OCI-M2 (cell line): ENCODE data around the gene UBR4.

Source experiments
- DNase-seq: peaks from one replicate; lab custom pipeline; 2025; ENCODE audit not compliant: unreplicated experiment; lab: John Stamatoyannopoulos, UW

UBR4 gene

DNA sequence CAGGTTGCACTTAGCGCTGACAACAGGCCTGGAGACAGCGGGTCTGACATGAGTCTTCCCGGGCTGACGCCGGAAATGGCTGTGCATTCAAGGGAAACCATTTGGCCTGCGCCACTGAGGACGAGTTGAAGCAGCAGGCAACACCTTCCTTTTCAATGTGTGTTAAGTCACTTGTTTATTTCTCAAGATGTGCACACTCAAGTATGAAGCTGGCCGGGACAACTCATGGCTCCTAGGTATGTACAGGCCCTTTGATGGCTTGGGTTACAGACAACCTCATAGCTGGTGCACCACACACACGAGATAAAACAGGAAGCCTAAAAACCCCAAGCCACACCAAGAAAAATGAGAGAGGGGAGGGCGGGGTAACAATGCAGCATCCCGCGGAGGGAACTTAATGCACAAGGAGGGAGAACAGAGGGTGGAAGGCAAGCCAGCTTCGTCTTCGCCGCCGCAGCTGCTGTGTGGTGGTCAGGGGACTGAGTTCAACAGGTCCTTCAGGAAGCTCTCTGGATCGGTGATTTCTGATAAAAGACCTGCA lies 135.6 kb downstream of the UBR4 start:
- DNase-seq, result no peak

DNA sequence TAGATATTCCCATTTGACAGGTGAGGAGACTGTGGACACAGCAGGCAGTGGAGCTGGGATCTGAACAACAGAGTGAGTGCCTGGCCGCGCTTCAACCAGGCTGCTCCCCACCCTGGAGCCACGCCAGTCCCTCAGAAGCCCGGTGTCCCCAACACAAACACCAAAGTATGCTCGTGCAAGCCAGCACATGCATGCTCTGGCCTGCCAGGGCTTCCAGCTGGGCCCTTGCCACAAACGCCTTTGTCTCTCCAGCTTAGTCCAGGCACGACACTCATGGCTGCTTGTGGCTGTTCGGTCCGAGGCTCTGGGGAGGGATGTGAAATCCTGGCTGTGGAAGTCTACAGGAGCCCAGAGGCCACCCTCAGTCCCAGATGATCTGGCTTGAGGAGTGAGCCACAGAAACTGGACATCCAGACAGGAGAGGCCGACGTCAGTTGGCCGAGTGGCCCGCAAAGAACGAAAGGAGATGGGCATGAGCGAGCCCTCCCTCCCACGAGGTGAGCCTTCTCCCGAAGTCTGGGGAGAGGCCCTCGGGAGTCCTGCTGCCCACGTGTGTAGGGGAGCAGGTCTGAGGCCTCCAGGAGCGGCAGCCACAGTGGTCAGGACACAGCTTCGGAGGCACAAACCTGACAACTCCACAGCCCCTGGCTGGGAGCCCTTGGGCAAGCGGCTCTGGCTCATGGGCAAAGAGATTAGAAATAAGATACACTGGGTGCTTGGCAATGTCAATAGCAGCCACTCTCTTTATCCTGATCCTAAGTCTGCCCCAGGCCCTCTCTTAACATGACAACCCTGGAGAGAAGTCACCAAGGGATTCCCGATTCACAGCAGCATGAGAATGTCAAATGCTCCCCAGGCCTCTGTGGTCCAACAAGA lies 136.5 kb downstream of the UBR4 start:
- no peak for DNase-seq

GRCh38 chr1:19072285-19072981 lies 137.6 kb downstream of the UBR4 start:
- no peak for DNase-seq

DNA sequence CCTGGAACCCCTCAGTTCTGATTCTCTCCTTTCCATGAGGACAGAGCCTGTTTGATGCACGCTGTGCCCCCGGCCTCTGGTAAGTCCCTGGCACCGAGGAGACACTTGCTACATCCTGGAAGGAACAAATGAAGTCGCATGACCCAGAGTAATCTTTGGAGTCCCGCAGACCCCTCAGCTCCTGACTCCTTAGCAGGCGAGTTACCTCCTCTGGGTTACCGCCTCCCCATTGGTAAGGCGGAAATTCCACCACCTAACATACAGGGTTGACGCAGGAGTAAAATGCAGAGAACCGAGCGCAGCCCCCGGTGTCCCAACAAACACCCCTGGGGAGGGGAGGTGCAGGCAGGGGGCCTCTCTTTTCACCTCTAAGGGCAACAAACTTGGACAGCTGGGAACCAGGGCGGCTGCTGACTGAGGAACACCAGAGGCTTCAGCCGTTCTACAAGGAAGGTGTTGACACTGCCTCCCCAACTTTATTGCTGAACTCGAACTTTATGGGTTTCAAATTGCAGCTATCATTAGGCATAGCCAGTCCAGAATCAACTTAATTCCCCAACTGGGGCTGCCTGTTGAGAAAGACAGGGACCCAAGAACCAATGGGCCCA lies 138.3 kb downstream of the UBR4 start:
- DNase-seq, result no peak

DNA sequence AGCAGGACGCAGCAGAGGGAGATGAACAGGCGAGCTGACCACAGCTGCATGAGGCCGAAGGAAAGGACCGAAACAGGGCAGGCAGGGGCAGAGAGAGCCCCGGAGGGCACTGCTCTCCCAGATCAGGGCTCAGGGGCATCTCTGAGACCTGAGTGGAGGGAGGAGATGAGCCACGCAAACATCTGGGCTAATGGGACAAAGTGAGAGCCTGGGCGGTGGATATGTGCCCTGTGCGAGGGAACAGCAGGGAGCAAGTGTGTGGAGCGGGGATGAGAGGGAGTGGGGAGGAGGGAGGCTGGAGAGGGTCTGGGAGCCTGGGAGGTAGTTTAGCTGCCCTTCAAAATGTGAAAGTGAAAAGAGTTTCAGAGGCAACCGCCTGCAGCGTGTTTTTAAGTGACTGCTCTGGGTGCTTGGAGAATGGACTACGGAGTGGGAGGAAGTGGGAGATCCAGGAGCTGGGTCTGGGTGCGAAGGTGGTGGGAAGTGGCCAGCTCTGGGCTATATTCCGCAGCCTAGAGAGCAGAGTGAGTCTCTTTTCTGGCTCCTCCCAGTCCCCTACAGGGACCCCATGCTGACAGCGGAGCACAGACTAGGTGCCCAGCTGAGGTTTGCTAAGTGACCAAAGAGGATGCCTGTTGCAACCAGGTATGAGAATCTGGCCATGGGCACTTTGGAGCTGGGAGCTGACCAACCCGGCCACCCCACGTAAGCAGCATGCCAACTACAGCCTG lies 139.0 kb downstream of the UBR4 start:
- DNase-seq, result no peak

GRCh38 chr1:19070197-19070651 lies 139.8 kb downstream of the UBR4 start:
- DNase-seq, result no peak

GRCh38 chr1:19068639-19069276 lies 141.3 kb downstream of the UBR4 start:
- no peak for DNase-seq

DNA sequence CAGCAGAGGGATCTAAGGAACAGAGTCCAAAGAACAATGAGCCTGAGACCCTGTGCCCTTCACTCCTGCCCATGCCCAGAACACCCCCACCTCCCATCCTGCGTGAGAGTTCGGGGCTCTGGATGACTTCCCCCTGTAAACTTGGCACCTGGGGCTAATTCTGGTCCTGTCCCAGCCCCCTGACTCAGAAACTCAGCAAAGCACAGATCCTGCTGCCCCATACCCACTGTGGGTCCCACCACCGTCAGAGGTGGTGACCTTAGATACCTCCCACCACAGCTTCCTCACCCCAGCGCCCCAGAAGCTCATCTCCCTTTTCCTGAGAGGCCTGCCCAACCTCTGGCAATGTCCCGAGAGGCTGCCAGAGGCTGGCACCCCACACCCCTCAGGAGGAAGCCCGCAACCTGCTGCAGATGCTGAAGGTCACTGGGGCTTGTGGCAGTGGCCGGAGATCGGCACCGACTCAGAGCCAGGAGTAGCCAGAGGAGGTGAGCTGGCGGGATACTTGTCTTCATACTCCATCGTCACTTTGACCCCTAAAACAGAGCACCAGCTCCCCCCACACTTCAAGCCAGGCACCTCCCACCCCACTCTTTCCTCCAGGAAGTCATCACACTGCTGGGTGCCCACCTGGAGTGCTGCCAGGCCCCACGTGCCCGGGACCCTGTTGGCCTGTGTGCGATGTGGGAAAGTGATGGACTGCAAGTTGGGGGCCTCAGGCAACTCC lies 142.0 kb downstream of the UBR4 start:
- no peak for DNase-seq

GRCh38 chr1:19067182-19067911 lies 142.7 kb downstream of the UBR4 start:
- no peak for DNase-seq

- no peak for DNase-seq
Measured at GRCh38 chr1:19066874-19067181, 143.2 kb downstream of the UBR4 start.

DNA sequence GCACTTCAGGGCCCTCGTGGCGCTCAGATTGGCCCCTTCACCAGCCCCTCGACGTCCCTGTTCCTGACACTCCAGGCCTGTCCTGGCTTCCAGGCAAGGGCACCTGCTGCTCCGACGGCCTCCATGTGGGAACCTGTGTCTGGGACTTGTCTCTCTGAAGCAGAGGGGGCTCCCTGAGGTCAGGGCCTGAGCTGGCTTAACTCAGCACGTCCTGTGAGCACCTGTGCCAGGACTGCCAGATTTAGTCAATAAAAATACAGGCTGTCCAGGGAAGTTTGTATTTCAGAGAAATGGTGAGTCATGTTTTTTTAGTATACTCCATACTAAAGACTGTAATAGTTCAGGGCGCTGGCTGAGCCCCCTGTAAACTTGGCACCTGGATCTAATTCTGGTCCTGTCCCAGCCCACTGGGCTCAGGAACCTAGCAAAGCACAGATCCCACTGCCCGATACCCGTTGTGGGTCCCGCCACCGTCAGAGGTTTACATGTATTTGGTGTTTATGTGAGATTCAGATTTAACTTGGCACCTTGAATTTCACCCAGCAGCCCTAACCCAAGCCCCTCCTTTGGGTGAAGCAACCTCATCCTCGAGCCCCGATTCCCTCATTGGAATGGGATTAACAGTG lies 143.7 kb downstream of the UBR4 start:
- no peak for DNase-seq

DNA sequence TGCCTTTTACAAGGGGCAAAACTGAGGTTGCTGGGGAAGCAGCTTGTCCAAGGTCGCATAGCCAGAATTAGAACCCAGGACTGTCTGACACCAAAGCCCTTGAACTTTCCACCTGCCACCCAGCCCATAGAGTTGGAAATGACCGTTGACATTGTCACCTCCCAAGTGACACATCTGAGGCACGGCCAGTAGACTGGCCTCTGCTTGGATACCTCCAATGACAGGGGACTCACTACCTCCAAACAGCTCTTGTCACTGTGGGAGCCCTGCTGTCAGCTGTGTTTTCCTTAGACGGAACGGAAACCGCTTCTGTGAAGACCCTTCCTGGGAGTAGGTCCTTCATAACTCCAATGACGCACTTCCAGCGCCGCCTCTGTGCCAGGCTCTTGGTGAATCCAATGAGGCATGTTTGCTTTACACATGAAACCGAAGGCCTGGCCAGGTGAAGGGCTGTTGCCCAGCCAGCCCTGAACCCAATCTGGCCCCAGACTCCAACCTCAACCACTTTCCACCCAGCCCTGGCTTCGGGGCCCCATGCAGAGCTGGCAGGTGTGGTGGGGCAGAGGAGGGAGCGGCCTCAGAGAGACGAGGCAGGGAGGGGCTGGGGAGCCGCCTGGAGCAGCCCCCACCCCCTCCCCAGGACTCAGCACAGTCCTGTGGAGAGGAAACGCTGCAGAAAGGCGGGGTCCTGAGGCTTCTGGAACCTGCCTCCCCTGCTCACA lies 144.4 kb downstream of the UBR4 start:
- no peak for DNase-seq

DNA sequence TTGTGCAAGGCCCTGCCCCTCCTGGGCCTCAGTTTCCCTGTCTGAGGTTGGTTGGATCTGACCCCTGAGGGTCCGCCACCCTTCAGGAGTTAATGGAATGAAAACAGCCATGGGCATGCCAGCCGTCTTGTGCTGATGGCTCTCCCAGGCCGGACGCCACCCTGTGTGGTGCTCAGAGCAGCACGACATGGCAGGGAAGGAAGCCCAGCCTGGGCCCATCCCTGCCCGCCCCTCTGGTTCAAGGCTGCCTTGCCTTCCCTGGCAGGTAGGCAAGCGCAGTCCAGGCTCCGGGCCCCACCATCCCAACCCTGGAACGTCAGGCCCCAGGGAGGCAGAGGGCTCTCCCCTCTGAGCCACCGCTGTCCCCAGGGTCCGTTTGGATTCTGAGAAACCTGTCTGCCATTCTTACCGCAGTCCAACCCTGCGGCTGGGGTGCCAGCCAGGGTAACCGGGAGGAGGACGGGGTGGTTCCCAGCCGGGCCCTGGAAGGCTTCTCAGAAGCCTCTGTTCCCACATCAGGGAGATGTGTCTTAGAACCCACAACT lies 145.1 kb downstream of the UBR4 start:
- no peak for DNase-seq

DNA sequence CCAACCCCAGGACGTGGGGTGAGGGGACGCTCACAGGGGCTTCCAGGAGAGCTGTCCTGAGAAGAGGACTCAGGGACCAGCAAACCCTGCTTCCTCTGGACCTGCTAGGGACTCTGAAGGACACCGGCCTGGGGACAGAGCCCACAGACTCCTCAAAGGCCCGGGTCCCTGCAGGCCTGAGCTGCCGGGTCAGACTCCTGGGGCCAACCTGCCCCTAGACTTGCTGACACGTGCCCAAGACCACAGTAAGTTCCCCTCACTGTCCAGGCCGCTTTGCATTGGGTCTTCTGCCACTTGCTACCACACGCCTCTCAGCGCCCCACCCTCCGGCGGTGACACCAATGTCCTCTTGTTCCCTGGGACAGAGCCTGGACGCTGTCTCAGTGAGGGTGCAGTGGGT lies 146.9 kb downstream of the UBR4 start:
- DNase-seq, result no peak

GRCh38 chr1:19062258-19063029 lies 147.6 kb downstream of the UBR4 start:
- no peak for DNase-seq

GRCh38 chr1:19061798-19062197 lies 148.3 kb downstream of the UBR4 start:
- no peak for DNase-seq

DNA sequence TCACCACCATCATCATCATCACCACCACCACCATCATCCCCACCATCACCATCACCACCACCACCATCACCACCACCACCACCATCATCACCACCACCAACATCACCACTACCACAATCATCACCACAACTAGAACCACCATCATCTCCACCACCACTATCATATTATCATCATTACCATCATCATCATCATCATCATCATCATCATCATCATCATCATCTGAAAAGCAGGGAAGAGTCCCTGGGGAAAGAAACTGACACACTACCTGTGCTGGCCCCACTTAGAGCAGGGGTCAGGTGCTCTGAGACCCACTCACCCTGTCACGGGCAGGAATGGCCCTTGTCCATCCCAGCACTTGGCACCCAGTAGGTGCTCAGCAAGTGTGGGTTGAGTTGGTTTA lies 148.7 kb downstream of the UBR4 start:
- no peak for DNase-seq
